Stimulated activated CD4-positive, alpha-beta T cell treated with anti-CD3 and anti-CD28 coated beads, Interleukin-12 subunit alpha, Interleukin-12 subunit beta, amount 100 ng/mL, for 48 hours (primary cell): ENCODE data around the gene CRELD2.

ENCODE experiments used
- DNase-seq, 3 donors: peaks; one replicate each; pipeline ENCODE4 v3.0.0-alpha.2; 2020; ENCODE audit warnings: low read depth in 2 of 3, low spot score in 1 of 3

CRELD2 gene

GRCh38 chr22:49956914-49957825 is 38.7 kb downstream of the CRELD2 start:
- no peak for DNase-seq

DNA sequence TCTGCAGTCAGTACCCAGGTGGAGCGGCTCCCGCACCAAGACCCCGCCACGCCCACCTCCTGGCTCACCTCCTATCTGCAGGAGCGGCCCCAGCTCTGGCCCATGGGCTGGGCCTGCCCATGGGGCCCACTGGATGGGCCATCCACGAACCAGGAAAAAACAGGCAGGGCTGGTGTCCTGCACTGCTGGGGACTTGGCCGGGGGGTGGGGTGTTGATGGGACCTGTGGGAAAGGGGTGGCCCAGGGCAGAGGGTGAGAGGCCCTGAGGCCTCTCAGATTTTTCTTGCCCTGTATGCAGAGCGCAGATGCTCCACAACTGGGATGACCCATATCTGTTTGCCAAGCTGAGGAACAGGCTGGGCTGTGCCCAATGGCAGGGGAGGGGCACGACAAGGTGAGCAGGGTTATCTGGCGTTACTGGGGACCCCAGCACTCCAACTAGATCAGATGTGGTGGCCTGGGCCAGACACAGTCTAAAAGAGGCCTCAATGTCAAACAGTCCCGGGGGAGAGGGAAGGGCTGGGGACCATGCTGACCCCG is 39.5 kb downstream of the CRELD2 start:
- DNase-seq: no peak

GRCh38 chr22:49958366-49958921 is 40.0 kb downstream of the CRELD2 start:
- no peak for DNase-seq

DNA sequence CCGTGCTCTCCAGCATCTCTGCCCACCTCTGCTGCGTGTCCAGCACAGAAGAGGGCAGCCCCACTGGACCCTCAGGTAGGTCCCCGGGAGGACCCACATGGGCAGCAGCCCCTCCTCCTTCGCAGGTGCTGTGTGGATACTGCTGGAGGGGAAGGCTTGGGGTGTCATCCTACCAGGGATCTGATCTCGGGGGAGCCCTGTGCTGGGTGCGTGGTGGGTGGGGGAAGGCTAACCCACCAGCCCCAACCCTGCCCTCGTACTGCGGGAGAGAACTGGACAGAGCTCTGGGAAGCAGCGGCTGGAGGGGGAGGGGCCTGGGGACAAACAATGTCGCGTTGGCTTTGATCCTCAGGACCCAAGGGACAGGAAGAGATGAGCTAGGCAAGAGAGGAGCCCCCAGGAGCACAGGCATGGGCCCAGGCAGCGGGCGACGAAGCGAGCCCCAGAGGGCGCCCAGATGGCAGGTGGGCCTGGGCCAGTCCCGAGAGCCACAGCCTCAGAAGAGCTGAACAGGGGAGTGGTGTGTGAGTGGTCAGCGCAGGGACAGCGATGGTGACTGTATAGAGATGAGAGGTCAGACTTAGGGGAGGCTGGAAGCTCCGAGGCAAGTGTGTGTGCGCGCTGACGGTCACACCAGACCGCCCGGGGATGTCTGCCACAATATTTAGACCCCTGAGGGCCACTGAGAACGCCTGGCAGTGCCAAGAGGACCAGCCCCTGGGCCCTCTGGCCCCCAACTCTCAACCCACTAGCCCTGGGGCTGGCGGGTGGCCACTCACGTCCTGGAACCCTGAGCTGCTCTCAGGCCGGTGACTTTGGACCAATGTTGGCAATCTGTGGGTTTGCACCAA is 40.7 kb downstream of the CRELD2 start:
- DNase-seq: no peak

- DNase-seq: no peak
Measured at GRCh38 chr22:49959782-49960158, 41.3 kb downstream of the CRELD2 start.

- DNase-seq: peak; percentile 83 to 93 (median 90)
Measured at GRCh38 chr22:49960159-49961004, 41.9 kb downstream of the CRELD2 start, which contains the start of gene PIM3. Gene PIM3 (plus strand): TSS chr22:49960772. CDS start chr22:49960948, 176 bp downstream.

- no peak for DNase-seq
Measured at GRCh38 chr22:49961005-49961600, 42.7 kb downstream of the CRELD2 start.

GRCh38 chr22:49961601-49962011 is 43.2 kb downstream of the CRELD2 start:
- no peak for DNase-seq

GRCh38 chr22:49962012-49962750 is 43.7 kb downstream of the CRELD2 start:
- peak; percentile 84 for DNase-seq

DNA sequence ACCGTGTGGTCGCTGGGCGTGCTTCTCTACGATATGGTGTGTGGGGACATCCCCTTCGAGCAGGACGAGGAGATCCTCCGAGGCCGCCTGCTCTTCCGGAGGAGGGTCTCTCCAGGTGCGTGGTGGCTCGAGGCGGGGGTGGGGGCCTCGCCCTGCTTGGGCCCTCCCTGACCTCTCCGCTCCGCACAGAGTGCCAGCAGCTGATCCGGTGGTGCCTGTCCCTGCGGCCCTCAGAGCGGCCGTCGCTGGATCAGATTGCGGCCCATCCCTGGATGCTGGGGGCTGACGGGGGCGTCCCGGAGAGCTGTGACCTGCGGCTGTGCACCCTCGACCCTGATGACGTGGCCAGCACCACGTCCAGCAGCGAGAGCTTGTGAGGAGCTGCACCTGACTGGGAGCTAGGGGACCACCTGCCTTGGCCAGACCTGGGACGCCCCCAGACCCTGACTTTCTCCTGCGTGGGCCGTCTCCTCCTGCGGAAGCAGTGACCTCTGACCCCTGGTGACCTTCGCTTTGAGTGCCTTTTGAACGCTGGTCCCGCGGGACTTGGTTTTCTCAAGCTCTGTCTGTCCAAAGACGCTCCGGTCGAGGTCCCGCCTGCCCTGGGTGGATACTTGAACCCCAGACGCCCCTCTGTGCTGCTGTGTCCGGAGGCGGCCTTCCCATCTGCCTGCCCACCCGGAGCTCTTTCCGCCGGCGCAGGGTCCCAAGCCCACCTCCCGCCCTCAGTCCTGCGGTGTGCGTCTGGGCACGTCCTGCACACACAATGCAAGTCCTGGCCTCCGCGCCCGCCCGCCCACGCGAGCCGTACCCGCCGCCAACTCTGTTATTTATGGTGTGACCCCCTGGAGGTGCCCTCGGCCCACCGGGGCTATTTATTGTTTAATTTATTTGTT is 44.6 kb downstream of the CRELD2 start:
- no peak for DNase-seq

GRCh38 chr22:49963647-49964026 is 45.2 kb downstream of the CRELD2 start:
- no peak for DNase-seq

DNA sequence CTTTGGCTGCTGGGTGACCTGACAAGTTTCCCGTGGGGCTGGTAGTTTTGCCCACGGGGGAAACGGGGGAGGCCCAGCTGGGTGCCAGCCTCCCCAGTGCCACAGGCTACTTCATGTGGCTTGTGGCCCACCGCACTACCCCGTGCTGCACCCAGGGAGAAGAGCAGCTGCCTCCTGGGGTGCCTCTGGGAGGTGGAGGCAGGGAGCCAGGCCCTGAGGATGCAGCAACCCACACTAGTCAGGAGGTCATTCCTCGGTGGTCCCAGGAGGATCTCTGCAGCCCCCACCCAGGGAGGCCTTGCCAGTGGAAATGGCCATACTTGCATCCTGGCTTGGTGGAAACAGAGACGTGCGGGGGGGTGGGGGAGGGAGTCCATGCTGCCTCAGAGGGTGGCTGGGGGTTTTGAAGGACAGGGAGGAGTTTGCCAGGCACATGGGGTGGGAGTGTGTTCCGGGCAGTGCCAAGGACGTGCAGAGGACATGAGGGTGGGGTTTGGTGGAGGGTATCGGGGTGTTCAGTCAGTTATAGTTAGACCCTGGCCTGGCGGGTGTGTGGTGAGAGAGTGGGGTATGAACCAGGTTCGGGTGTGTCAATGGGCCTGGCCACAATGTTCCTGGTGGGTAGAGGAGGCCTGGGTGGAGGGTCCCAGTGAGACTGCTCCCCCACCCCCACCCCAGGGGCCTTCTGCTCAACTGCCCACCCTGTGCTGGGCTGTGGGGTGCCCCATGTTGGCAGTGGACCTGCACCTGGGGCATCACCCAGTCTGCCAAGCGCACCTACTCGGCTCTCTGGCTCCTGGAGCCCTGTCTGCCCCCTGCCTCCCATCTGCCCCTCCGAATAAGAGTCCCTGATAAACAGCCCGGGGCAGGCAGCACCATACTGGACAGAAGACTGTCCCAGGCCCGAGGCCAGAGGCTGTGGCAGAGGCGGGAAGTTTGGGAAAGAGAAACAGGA is 46.0 kb downstream of the CRELD2 start:
- no peak for DNase-seq

- no peak for DNase-seq
Measured at GRCh38 chr22:49965091-49966040, 46.9 kb downstream of the CRELD2 start.

- no peak for DNase-seq
Measured at GRCh38 chr22:49966041-49966773, 47.8 kb downstream of the CRELD2 start.
